Measurements from ENCODE around the gene NXPH4.

Gene NXPH4

GRCh38 chr12:57195611-57196371 lies 20.8 kb upstream of the NXPH4 start:
- Histone ChIP-seq H3K27me3 (ENCODE audit: control insufficient read depth, insufficient read depth, low read length) (no peaks in the 10 kb centered on the region), H3K4me2 (ENCODE audit: low read length) (no peak overlapping the region), H3K9me3 (ENCODE audit: control insufficient read depth, low read length) (no peaks in the 10 kb centered on the region), H3K36me3 (ENCODE audit: control insufficient read depth, insufficient read depth, low read length) (no peaks in the 10 kb centered on the region), H3K9ac (no peak overlapping the region), H2AFZ (no peak overlapping the region), H3K27ac (no peak overlapping the region), H3K4me1 (no peaks in the 10 kb centered on the region), H3K79me2 (no peaks in the 10 kb centered on the region), H3K4me3 (ENCODE audit: low read depth, low read length) (no peak overlapping the region)
- TF ChIP-seq CTCF (IDR thresholded peaks at IDR 0.05) = no peak

GRCh38 chr12:57196439-57196838 lies 20.2 kb upstream of the NXPH4 start:
- no peak for TF ChIP-seq CTCF (IDR thresholded peaks at IDR 0.05)
- Histone ChIP-seq H3K4me3 (ENCODE audit: low read depth, low read length) (no peak overlapping the region), H3K27ac (no peak overlapping the region), H3K79me2 (no peaks in the 10 kb centered on the region), H3K9ac (no peak overlapping the region), H3K9me3 (ENCODE audit: control insufficient read depth, low read length) (no peaks in the 10 kb centered on the region), H3K27me3 (ENCODE audit: control insufficient read depth, insufficient read depth, low read length) (no peaks in the 10 kb centered on the region), H3K4me2 (ENCODE audit: low read length) (no peak overlapping the region), H3K4me1 (no peaks in the 10 kb centered on the region), H3K36me3 (ENCODE audit: control insufficient read depth, insufficient read depth, low read length) (no peaks in the 10 kb centered on the region), H2AFZ (no peak overlapping the region)

- no peak overlapping the region for H3K9ac ChIP-seq
Measured at GRCh38 chr12:57196956-57197355, 19.6 kb upstream of the NXPH4 start.

GRCh38 chr12:57198329-57198728 lies 18.3 kb upstream of the NXPH4 start:
- Histone ChIP-seq H2AFZ (no peak overlapping the region), H3K36me3 (ENCODE audit: control insufficient read depth, insufficient read depth, low read length) (no peaks in the 10 kb centered on the region), H3K4me1 (no peaks in the 10 kb centered on the region), H3K27ac (no peak overlapping the region), H3K4me3 (ENCODE audit: low read depth, low read length) (no peak overlapping the region), H3K4me2 (ENCODE audit: low read length) (no peak overlapping the region), H3K9me3 (ENCODE audit: control insufficient read depth, low read length) (no peaks in the 10 kb centered on the region), H3K79me2 (no peaks in the 10 kb centered on the region), H3K27me3 (ENCODE audit: control insufficient read depth, insufficient read depth, low read length) (no peaks in the 10 kb centered on the region), H3K9ac (no peak overlapping the region)
- TF ChIP-seq CTCF (IDR thresholded peaks at IDR 0.05) = no peak

More at GRCh38 chr12:57196956-57197355, 19.6 kb upstream of the NXPH4 start:
- H3K9me3 ChIP-seq (ENCODE audit: control insufficient read depth, low read length) = no peaks in the 10 kb centered on the region
- H3K79me2 ChIP-seq = no peaks in the 10 kb centered on the region
- no peaks in the 10 kb centered on the region for H3K4me1 ChIP-seq
- no peak overlapping the region for H2AFZ ChIP-seq
- H3K27ac ChIP-seq = no peak overlapping the region
- no peak for TF ChIP-seq CTCF (IDR thresholded peaks at IDR 0.05)
- no peak overlapping the region for H3K4me2 ChIP-seq (ENCODE audit: low read length)
- no peak overlapping the region for H3K4me3 ChIP-seq (ENCODE audit: low read depth, low read length)
- H3K27me3 ChIP-seq (ENCODE audit: control insufficient read depth, insufficient read depth, low read length) = no peaks in the 10 kb centered on the region
- no peaks in the 10 kb centered on the region for H3K36me3 ChIP-seq (ENCODE audit: control insufficient read depth, insufficient read depth, low read length)

GRCh38 chr12:57199191-57199590 lies 17.4 kb upstream of the NXPH4 start:
- no peak for TF ChIP-seq CTCF (IDR thresholded peaks at IDR 0.05)
- H2AFZ ChIP-seq = no peak overlapping the region
- H3K9ac ChIP-seq = no peak overlapping the region
- no peak overlapping the region for H3K4me3 ChIP-seq (ENCODE audit: low read depth, low read length)
- H3K4me2 ChIP-seq (ENCODE audit: low read length) = no peak overlapping the region
- H3K9me3 ChIP-seq (ENCODE audit: control insufficient read depth, low read length) = no peaks in the 10 kb centered on the region
- no peaks in the 10 kb centered on the region for H3K79me2 ChIP-seq
- H3K27ac ChIP-seq = no peak overlapping the region
- no peaks in the 10 kb centered on the region for H3K36me3 ChIP-seq (ENCODE audit: control insufficient read depth, insufficient read depth, low read length)
- no peaks in the 10 kb centered on the region for H3K27me3 ChIP-seq (ENCODE audit: control insufficient read depth, insufficient read depth, low read length)
- no peaks in the 10 kb centered on the region for H3K4me1 ChIP-seq

All from parathyroid adenoma (tissue), 2 donors.